Lower lobe of right lung (tissue), 2 donors: Measurements from ENCODE around the gene ZNF141. TPM values are rescaled to one million over a fixed set of nuclear protein-coding genes. Genes with fewer than 3 reads are reported as not detected.

ENCODE experiments used
- ATAC-seq, 2 donors: fragments of 200-7000 bp; cut with Tn5 transposase; one replicate each; pipeline ENCODE4 v1.9.1; 2020 to 2022; ENCODE audit warnings: mild to moderate bottlenecking in 2 of 2, moderate library complexity in 2 of 2
- DNase-seq: peaks from one replicate; pipeline ENCODE4 v3.0.0-alpha.2; 2020
- H3K27ac ChIP-seq: fragments of 200-600 bp; one replicate; pipeline ENCODE4 v1.8.0; 2022
- H3K27me3 ChIP-seq: fragments of 200-600 bp; one replicate; pipeline ENCODE4 v1.8.0; 2022; ENCODE audit warnings: low read depth
- H3K36me3 ChIP-seq: fragments of 200-600 bp; one replicate; pipeline ENCODE4 v1.8.0; 2022; ENCODE audit warnings: mild to moderate bottlenecking
- H3K4me1 ChIP-seq: fragments of 200-600 bp; one replicate; pipeline ENCODE4 v1.8.0; 2022
- H3K4me3 ChIP-seq: fragments of 200-600 bp; one replicate; pipeline ENCODE4 v1.8.0; 2022; ENCODE audit warnings: mild to moderate bottlenecking
- H3K9me3 ChIP-seq: fragments of 200-600 bp; one replicate; pipeline ENCODE4 v1.8.0; 2022
- CTCF ChIP-seq: fragments of 200-600 bp; IDR thresholded peaks from one replicate; pipeline ENCODE4 v1.8.0; 2022; ENCODE audit warnings: antibody characterized with exemption, mild to moderate bottlenecking
- intact Hi-C: fragments of 100-400 bp; cut with DNase I; formaldehyde crosslinking; loops from one replicate; pipeline ENCODE4 v1.11.0; 2022
- total RNA-seq: library from RNA; stranded (reverse); fragmentation: NEBNext Ultra II Directional; extraction: Animal tissue kit (Norgen Biotek cat#: 25700); gene quantifications from one replicate; pipeline ENCODE4 v1.2.1, GENCODE V29; 2021
- donor health status: DM: no; HTN: yes; CAD: no; lungs with severe emphysema.

ZNF141 gene
- total RNA-seq, 1 donor from 2014 or later, result 23.9 TPM

- Histone ChIP-seq H3K27ac (no peak overlapping the region), H3K4me1 (no peaks in the 10 kb centered on the region), H3K4me3 (no peak overlapping the region), H3K36me3 (peaks cover 18% of the 10 kb centered on the region), H3K27me3 (no peaks in the 10 kb centered on the region), H3K9me3 (peaks cover 100% of the 10 kb centered on the region)
- DNase-seq (no peak), ATAC-seq (no peak)
- intact Hi-C loops, result no loop called here
- no peak for TF ChIP-seq CTCF
Measured at GRCh38 chr4:373062-373839, 35.6 kb downstream of the ZNF141 start.

GRCh38 chr4:374298-375160, 36.9 kb downstream of the ZNF141 start:
- ATAC-seq (no peak), DNase-seq (no peak)
- TF ChIP-seq CTCF, result no peak
- Histone ChIP-seq H3K36me3 (peaks cover 18% of the 10 kb centered on the region), H3K27me3 (no peaks in the 10 kb centered on the region), H3K9me3 (peaks cover 100% of the 10 kb centered on the region), H3K4me3 (no peak overlapping the region), H3K4me1 (no peaks in the 10 kb centered on the region), H3K27ac (no peak overlapping the region)
- intact Hi-C loops, result no loop called here

- no peaks in the 10 kb centered on the region for H3K4me1 ChIP-seq
- ATAC-seq, result no peak
- H3K27ac ChIP-seq, result no peak overlapping the region
- H3K4me3 ChIP-seq, result no peak overlapping the region
- H3K36me3 ChIP-seq, result no peaks in the 10 kb centered on the region
- intact Hi-C loops, result no loop called here
- peaks cover 100% of the 10 kb centered on the region for H3K9me3 ChIP-seq
- no peak for DNase-seq
- no peak for TF ChIP-seq CTCF
- H3K27me3 ChIP-seq, result no peaks in the 10 kb centered on the region
Measured at GRCh38 chr4:384311-385010, 46.8 kb downstream of the ZNF141 start.

GRCh38 chr4:385934-386707, 48.5 kb downstream of the ZNF141 start:
- ATAC-seq (no peak), DNase-seq (no peak)
- H3K4me3 ChIP-seq, result no peak overlapping the region
- no peaks in the 10 kb centered on the region for H3K36me3 ChIP-seq
- H3K27ac ChIP-seq, result no peak overlapping the region
- peaks cover 98% of the 10 kb centered on the region for H3K9me3 ChIP-seq
- H3K27me3 ChIP-seq, result no peaks in the 10 kb centered on the region
- TF ChIP-seq CTCF, result no peak
- intact Hi-C loops, result no loop called here
- H3K4me1 ChIP-seq, result no peaks in the 10 kb centered on the region

GRCh38 chr4:386708-387105, 49.1 kb downstream of the ZNF141 start:
- Histone ChIP-seq H3K36me3 (no peaks in the 10 kb centered on the region), H3K4me1 (no peaks in the 10 kb centered on the region), H3K4me3 (no peak overlapping the region), H3K9me3 (peaks cover 98% of the 10 kb centered on the region), H3K27me3 (no peaks in the 10 kb centered on the region), H3K27ac (no peak overlapping the region)
- no peak for TF ChIP-seq CTCF
- DNase-seq (no peak), ATAC-seq (no peak)
- intact Hi-C loops, result no loop called here
